Fibroblast of the aortic adventitia (primary cell): ENCODE measurements around the gene HYDIN. TPM values are rescaled to one million over a fixed set of nuclear protein-coding genes. Genes with fewer than 3 reads are reported as not detected.
A peak's percentile ranks its signal among the peaks of the same experiment; 100 is the strongest.

ENCODE experiments used
- DNase-seq: peaks from one replicate; pipeline ENCODE4 v3.0.0-alpha.2; 2010; ENCODE audit warnings: low read depth
- H3K4me3 ChIP-seq: 2 replicates; pipeline ENCODE4 v1.5.1; 2011; ENCODE audit warnings: low read depth, mild to moderate bottlenecking, control low read depth, low read length, moderate library complexity
- CTCF ChIP-seq: IDR thresholded peaks from 2 replicates; pipeline ENCODE4 v1.5.1; 2011; ENCODE audit warnings: mild to moderate bottlenecking, low read length, control low read depth, inconsistent platforms; ENCODE audit not compliant: insufficient read depth
- total RNA-seq: library from RNA; depleted of rRNA; stranded (reverse); fragments of >200 nt; gene quantifications from 2 replicates; pipeline ENCODE4 v1.2.3, GENCODE V29; 2012; ENCODE audit warnings: low replicate concordance

Gene HYDIN
- total RNA-seq, 1 donor, result 1.5 TPM

- peak; percentile 0 for DNase-seq
- TF ChIP-seq CTCF, result no peak
- no peak overlapping the region for H3K4me3 ChIP-seq
Observed at GRCh38 chr16:71250461-71251235, 20.1 kb upstream of the HYDIN start.

GRCh38 chr16:71249399-71249798, 18.9 kb upstream of the HYDIN start:
- TF ChIP-seq CTCF, result no peak
- no peak overlapping the region for H3K4me3 ChIP-seq
- no peak for DNase-seq

- no peak for TF ChIP-seq CTCF
- DNase-seq, result no peak
- no peak overlapping the region for H3K4me3 ChIP-seq
Observed at GRCh38 chr16:71247478-71247877, 17.0 kb upstream of the HYDIN start.

- DNase-seq, result no peak
- no peak overlapping the region for H3K4me3 ChIP-seq
- no peak for TF ChIP-seq CTCF
Observed at GRCh38 chr16:71246309-71246708, 15.8 kb upstream of the HYDIN start.

GRCh38 chr16:71244521-71244920, 14.0 kb upstream of the HYDIN start:
- no peak for TF ChIP-seq CTCF

GRCh38 chr16:71242601-71243000, 12.1 kb upstream of the HYDIN start:
- H3K4me3 ChIP-seq, result no peak overlapping the region

More at GRCh38 chr16:71244521-71244920, 14.0 kb upstream of the HYDIN start:
- H3K4me3 ChIP-seq, result no peak overlapping the region
- DNase-seq, result no peak

More at GRCh38 chr16:71242601-71243000, 12.1 kb upstream of the HYDIN start:
- TF ChIP-seq CTCF, result no peak
- DNase-seq, result no peak
